ENCODE data around the gene SP3. TPM values are rescaled to one million over a fixed set of nuclear protein-coding genes. Genes with fewer than 3 reads are reported as not detected.

SP3 gene
- total and polyA plus RNA-seq, 2 experiments from 2014 or later: 24.1 to 110 TPM

GRCh38 chr2:173989160-173989883, 24.1 kb upstream of the SP3 start:
- Mint-ChIP-seq H3K36me3 (ENCODE audit: low read depth) (no peaks in the 10 kb centered on the region), H3K27ac (no peak overlapping the region), H3K4me1 (peaks cover 10% of the 10 kb centered on the region; the same call in 2 of the 3 replicates), H3K9me3 (no peaks in the 10 kb centered on the region), H3K27me3 (ENCODE audit: insufficient read depth, low read depth, poor library complexity) (peaks cover 2% of the 10 kb centered on the region), H3K4me3 (no peak overlapping the region)
- H2AFZ ChIP-seq: no peak overlapping the region; the same call in 1 of the 2 replicates
- H3K9me2 ChIP-seq (ENCODE audit: insufficient read depth): no peaks in the 10 kb centered on the region
- no peak for DNase-seq (ENCODE audit: low spot score)
- no peak for ATAC-seq
- TF ChIP-seq NANOG (IDR thresholded peaks at IDR 0.05; ENCODE audit: borderline replicate concordance): no peak
- TF ChIP-seq POLR2AphosphoS5 (IDR thresholded peaks at IDR 0.05; ENCODE audit: low read depth): no peak
- TF ChIP-seq, protein P1, sequence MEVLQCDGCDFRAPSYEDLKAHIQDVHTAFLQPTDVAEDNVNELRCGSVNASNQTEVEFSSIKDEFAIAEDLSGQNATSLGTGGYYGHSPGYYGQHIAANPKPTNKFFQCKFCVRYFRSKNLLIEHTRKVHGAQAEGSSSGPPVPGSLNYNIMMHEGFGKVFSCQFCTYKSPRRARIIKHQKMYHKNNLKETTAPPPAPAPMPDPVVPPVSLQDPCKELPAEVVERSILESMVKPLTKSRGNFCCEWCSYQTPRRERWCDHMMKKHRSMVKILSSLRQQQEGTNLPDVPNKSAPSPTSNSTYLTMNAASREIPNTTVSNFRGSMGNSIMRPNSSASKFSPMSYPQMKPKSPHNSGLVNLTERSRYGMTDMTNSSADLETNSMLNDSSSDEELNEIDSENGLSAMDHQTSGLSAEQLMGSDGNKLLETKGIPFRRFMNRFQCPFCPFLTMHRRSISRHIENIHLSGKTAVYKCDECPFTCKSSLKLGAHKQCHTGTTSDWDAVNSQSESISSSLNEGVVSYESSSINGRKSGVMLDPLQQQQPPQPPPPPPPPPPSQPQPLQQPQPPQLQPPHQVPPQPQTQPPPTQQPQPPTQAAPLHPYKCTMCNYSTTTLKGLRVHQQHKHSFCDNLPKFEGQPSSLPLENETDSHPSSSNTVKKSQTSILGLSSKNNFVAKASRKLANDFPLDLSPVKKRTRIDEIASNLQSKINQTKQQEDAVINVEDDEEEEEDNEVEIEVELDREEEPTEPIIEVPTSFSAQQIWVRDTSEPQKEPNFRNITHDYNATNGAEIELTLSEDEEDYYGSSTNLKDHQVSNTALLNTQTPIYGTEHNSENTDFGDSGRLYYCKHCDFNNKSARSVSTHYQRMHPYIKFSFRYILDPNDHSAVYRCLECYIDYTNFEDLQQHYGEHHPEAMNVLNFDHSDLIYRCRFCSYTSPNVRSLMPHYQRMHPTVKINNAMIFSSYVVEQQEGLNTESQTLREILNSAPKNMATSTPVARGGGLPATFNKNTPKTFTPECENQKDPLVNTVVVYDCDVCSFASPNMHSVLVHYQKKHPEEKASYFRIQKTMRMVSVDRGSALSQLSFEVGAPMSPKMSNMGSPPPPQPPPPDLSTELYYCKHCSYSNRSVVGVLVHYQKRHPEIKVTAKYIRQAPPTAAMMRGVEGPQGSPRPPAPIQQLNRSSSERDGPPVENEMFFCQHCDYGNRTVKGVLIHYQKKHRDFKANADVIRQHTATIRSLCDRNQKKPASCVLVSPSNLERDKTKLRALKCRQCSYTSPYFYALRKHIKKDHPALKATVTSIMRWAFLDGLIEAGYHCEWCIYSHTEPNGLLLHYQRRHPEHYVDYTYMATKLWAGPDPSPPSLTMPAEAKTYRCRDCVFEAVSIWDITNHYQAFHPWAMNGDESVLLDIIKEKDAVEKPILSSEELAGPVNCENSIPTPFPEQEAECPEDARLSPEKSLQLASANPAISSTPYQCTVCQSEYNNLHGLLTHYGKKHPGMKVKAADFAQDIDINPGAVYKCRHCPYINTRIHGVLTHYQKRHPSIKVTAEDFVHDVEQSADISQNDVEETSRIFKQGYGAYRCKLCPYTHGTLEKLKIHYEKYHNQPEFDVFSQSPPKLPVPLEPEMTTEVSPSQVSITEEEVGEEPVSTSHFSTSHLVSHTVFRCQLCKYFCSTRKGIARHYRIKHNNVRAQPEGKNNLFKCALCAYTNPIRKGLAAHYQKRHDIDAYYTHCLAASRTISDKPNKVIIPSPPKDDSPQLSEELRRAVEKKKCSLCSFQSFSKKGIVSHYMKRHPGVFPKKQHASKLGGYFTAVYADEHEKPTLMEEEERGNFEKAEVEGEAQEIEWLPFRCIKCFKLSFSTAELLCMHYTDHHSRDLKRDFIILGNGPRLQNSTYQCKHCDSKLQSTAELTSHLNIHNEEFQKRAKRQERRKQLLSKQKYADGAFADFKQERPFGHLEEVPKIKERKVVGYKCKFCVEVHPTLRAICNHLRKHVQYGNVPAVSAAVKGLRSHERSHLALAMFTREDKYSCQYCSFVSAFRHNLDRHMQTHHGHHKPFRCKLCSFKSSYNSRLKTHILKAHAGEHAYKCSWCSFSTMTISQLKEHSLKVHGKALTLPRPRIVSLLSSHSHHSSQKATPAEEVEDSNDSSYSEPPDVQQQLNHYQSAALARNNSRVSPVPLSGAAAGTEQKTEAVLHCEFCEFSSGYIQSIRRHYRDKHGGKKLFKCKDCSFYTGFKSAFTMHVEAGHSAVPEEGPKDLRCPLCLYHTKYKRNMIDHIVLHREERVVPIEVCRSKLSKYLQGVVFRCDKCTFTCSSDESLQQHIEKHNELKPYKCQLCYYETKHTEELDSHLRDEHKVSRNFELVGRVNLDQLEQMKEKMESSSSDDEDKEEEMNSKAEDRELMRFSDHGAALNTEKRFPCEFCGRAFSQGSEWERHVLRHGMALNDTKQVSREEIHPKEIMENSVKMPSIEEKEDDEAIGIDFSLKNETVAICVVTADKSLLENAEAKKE (CRISPR knock-in tag; IDR thresholded peaks at IDR 0.05): no peak
- TF ChIP-seq ZNF114 (CRISPR knock-in tag; IDR thresholded peaks at IDR 0.05): no peak
- no peak for TF ChIP-seq JUNB (IDR thresholded peaks at IDR 0.05; ENCODE audit: unreplicated experiment)
- no peak for TF ChIP-seq EZH2phosphoT487 (IDR thresholded peaks at IDR 0.05; ENCODE audit: unreplicated experiment)
- TF ChIP-seq, protein P2, sequence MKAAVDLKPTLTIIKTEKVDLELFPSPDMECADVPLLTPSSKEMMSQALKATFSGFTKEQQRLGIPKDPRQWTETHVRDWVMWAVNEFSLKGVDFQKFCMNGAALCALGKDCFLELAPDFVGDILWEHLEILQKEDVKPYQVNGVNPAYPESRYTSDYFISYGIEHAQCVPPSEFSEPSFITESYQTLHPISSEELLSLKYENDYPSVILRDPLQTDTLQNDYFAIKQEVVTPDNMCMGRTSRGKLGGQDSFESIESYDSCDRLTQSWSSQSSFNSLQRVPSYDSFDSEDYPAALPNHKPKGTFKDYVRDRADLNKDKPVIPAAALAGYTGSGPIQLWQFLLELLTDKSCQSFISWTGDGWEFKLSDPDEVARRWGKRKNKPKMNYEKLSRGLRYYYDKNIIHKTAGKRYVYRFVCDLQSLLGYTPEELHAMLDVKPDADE (IDR thresholded peaks at IDR 0.05): no peak
- TF ChIP-seq CTCF (conservative IDR thresholded peaks at IDR 0.05; ENCODE audit: low read depth in 2 of 2): no peak
- no peak for TF ChIP-seq CREB1 (CRISPR knock-in tag; IDR thresholded peaks at IDR 0.05; ENCODE audit: low read depth)
- no peaks in the 10 kb centered on the region for H3K27me3 ChIP-seq (ENCODE audit: insufficient read depth)
- H4K20me1 ChIP-seq (replicated peaks; ENCODE audit: insufficient read depth): no peaks in the 10 kb centered on the region
- H3F3A ChIP-seq (replicated peaks; ENCODE audit: low read depth): no peaks in the 10 kb centered on the region
- no peaks in the 10 kb centered on the region for H3K79me2 ChIP-seq (replicated peaks; ENCODE audit: insufficient read depth)
- no peak overlapping the region for H3K4me2 ChIP-seq
- no peak overlapping the region for H3K27ac ChIP-seq (ENCODE audit: low read depth)
- no peak overlapping the region for H3K4me3 ChIP-seq
- no peaks in the 10 kb centered on the region for H3K36me3 ChIP-seq (ENCODE audit: insufficient read depth)
- no peaks in the 10 kb centered on the region for H3K4me1 ChIP-seq (ENCODE audit: insufficient read depth)

All from GM23338 (cell line).